Upper lobe of right lung (tissue), 1 donor: Measurements from ENCODE around the gene NGEF. TPM values are rescaled to one million over a fixed set of nuclear protein-coding genes. Genes with fewer than 3 reads are reported as not detected.
A peak's percentile ranks its signal among the peaks of the same experiment; 100 is the strongest.

ENCODE experiments used
- ATAC-seq: fragments of 200-7000 bp; cut with Tn5 transposase; one replicate; pipeline ENCODE4 v1.9.1; 2020; ENCODE audit warnings: mild to moderate bottlenecking, moderate library complexity
- DNase-seq: peaks from one replicate; pipeline ENCODE4 v3.0.0-alpha.2; 2020
- H3K27ac ChIP-seq: fragments of 200-600 bp; one replicate; pipeline ENCODE4 v1.8.0; 2022
- H3K27me3 ChIP-seq: fragments of 200-600 bp; one replicate; pipeline ENCODE4 v1.8.0; 2022; ENCODE audit warnings: mild to moderate bottlenecking
- H3K36me3 ChIP-seq: fragments of 200-600 bp; one replicate; pipeline ENCODE4 v1.8.0; 2022
- H3K4me1 ChIP-seq: fragments of 200-600 bp; one replicate; pipeline ENCODE4 v1.8.0; 2022
- H3K4me3 ChIP-seq: fragments of 200-600 bp; one replicate; pipeline ENCODE4 v1.8.0; 2022; ENCODE audit warnings: mild to moderate bottlenecking
- H3K9me3 ChIP-seq: fragments of 200-600 bp; one replicate; pipeline ENCODE4 v1.8.0; 2022
- intact Hi-C: fragments of 100-400 bp; cut with DNase I; formaldehyde crosslinking; loops from one replicate; pipeline ENCODE4 v1.11.0; 2022
- total RNA-seq: library from RNA; stranded (reverse); fragmentation: NEBNext Ultra II Directional; extraction: Animal tissue kit (Norgen Biotek cat#: 25700); gene quantifications from one replicate; pipeline ENCODE4 v1.2.1, GENCODE V29; 2021
- TF ChIP-seq, protein P1 (sequence below): fragments of 200-600 bp; IDR thresholded peaks from one replicate; pipeline ENCODE4 v1.8.0; 2022; ENCODE audit warnings: antibody characterized with exemption
- donor health status: DM: no; HTN: yes; CAD: no; lungs with severe emphysema.

The NGEF gene
- total RNA-seq, 1 donor from 2014 or later, result not detected

DNA sequence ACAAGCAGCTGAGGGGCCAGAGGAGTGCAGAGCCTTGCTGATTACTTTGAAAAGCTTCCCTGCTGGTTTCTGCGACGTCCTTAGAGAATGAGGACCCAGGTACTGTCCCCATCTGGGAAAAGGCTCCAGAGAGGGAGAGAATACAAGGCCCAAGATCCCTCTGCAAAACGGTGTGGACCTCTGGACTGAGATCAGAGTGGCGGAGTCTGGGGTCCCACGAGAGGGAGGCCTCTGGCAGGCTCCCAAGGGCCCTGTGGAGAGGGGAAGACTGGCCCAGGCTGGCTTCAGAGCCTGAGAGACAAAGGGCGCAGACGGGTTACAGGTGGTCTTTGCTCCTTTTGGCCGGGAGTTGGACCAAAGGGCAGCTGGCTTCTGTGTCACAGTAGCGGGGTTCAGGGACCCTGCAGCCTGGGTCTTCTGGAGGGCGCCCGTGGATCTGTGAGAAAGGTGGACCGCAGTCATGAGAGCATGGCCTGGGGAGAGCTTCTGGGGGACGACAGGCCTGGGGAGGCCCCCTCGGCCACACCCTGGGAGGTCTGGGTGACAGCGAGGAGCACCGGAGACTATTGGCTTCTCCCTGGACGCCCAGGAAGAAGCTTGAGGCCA is 142.2 kb downstream of the NGEF start:
- Histone ChIP-seq H3K27ac (no peak overlapping the region), H3K36me3 (no peaks in the 10 kb centered on the region), H3K4me3 (no peak overlapping the region), H3K27me3 (peaks cover 14% of the 10 kb centered on the region), H3K4me1 (peaks cover 3% of the 10 kb centered on the region), H3K9me3 (no peaks in the 10 kb centered on the region)
- peak; percentile 50 for DNase-seq
- TF ChIP-seq, protein P1, sequence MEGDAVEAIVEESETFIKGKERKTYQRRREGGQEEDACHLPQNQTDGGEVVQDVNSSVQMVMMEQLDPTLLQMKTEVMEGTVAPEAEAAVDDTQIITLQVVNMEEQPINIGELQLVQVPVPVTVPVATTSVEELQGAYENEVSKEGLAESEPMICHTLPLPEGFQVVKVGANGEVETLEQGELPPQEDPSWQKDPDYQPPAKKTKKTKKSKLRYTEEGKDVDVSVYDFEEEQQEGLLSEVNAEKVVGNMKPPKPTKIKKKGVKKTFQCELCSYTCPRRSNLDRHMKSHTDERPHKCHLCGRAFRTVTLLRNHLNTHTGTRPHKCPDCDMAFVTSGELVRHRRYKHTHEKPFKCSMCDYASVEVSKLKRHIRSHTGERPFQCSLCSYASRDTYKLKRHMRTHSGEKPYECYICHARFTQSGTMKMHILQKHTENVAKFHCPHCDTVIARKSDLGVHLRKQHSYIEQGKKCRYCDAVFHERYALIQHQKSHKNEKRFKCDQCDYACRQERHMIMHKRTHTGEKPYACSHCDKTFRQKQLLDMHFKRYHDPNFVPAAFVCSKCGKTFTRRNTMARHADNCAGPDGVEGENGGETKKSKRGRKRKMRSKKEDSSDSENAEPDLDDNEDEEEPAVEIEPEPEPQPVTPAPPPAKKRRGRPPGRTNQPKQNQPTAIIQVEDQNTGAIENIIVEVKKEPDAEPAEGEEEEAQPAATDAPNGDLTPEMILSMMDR, result no peak
- intact Hi-C loops, result no loop called here
- no peak for ATAC-seq

DNA sequence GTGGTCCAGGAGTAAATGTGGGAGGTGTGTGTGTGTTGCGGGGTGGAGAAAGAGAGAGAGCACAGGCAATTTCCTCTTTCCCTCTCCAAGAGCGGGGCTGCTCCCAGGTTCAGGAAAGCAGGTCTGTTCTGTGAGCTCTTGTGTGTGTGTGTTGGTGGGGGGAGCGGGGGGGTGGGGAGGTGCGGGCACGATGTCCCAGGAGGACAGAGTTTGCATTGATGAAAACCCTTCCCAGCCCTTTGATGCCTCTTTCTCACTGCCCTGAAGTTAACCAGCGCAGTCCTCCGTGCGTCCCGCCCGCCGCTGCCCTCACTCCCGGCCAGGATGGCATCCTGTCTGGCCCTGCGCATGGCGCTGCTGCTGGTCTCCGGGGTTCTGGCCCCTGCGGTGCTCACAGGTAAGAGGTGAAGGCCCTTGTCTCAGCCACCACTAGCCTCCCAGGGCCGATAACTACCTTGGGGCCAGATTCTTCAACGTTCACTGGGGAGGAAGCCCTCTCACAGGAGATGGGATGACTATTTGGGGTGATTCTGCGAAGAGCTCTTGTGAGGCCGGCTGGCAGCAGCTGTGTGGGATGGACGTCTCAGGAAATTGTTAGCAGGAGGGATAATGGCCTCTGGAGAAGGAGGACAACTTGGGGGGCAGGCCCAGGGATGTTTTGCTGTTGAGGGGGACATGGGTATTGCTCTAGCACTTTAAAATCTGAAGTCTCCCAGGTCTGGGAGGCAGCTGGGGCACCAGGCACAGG is 142.9 kb downstream of the NGEF start, which contains the start of gene SNORC:
Gene SNORC (plus strand): TSS at position 247 of the 748 bp plus-strand sequence. CDS start 78 bp downstream, at position 325.
- H3K27ac ChIP-seq, result no peak within 1 kb of the TSS
- H3K4me1 ChIP-seq, result no peaks in the 10 kb centered on the region
- no peak within 1 kb of the TSS for H3K4me3 ChIP-seq
- TF ChIP-seq, protein P1, result no peak
- peaks cover 7% of the 10 kb centered on the region for H3K27me3 ChIP-seq
- no peaks in the 10 kb centered on the region for H3K9me3 ChIP-seq
- ATAC-seq, result no peak
- peak; percentile 40 for DNase-seq
- H3K36me3 ChIP-seq, result no peaks in the 10 kb centered on the region
- intact Hi-C loops, result no loop called here

DNA sequence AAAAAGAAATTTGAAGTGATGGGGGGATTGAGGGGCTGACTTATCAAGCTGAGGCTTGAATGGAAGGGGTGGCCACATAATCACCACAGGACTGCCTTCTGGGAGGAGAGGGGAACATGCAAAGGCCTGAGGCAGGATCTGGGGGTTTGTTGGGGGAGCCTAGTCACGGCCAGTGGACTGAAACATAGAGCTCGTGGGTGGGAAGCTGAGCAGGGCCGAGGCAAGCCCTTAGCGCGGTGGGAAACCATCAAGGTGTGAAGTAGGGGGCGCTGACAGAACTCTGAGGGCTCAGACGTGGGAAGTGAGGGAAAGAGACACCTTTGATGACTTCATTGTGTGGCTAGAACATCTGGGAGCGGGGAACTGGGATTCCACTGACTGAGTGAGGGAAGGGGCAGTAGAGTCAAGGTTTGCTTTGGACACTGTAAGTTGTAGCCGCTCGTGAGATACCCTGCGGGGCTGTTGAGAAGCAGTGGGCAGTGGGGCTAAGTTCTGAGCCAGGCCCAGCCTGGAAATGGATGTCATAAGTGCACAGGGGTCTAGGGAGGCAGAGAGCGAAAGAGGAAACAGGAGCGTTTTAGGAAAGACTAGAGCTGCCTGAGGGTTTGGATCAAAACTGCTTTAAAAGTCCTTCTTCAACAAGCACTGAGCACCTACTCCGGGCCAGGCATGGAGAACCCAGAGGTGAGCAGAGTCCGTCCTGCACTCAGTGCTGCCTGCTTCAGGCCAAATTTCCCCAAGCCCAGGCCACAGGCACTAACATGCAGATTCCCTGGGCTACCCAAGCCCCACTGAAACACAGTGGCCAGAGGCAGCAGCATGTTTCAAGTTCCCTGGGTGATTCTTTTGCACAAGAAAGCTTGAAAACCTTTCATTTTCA is 143.7 kb downstream of the NGEF start:
- Histone ChIP-seq H3K27ac (no peak overlapping the region), H3K4me1 (no peaks in the 10 kb centered on the region), H3K27me3 (no peaks in the 10 kb centered on the region), H3K4me3 (no peak overlapping the region), H3K36me3 (no peaks in the 10 kb centered on the region), H3K9me3 (no peaks in the 10 kb centered on the region)
- intact Hi-C loops, result no loop called here
- ATAC-seq, result no peak
- DNase-seq, result no peak
- TF ChIP-seq, protein P1, result no peak

DNA sequence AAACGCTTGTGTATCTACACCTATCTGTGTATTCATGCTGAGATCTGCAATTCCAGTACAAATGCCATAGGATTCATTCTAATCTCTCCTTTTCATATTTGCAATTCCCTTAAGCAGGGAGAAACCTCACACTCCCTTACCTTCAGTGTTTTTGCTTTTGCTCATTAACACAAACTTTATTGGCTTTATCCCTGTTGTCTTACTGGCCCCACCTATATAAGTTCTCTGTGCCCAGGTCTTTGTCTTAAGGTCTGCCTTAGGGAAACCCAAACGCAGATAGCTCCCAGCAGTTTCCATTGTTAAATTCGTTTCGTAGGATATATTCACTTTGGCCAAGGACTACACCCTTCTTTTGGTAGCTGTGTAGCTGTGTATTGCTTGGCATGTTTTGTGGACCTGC is 147.0 kb downstream of the NGEF start:
- Histone ChIP-seq H3K9me3 (no peaks in the 10 kb centered on the region), H3K4me3 (no peak overlapping the region), H3K27me3 (no peaks in the 10 kb centered on the region), H3K36me3 (peaks cover 5% of the 10 kb centered on the region), H3K4me1 (no peaks in the 10 kb centered on the region), H3K27ac (no peak overlapping the region)
- TF ChIP-seq, protein P1, result no peak
- no peak for ATAC-seq
- intact Hi-C loops, result no loop called here
- DNase-seq, result no peak

DNA sequence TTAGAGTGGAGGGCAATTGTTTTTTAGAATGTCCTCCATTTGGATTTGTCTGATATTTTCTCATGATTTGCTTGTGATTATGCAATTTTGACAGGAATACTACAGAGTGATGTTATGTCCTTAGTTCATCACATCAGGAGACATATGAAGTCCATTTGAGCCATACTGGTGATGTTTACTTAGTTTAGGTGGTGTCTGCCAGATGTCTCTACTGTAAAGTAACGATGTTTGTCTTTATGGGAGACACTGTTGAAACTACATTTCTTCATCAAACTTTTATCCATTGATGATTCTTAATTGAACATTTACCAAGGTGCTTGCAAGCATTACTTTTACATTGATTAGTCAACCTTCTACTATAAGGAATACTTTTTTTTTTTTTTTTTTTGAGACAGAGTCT is 147.9 kb downstream of the NGEF start:
- peaks cover 8% of the 10 kb centered on the region for H3K36me3 ChIP-seq
- intact Hi-C loops, result no loop called here
- no peaks in the 10 kb centered on the region for H3K4me1 ChIP-seq
- TF ChIP-seq, protein P1, result no peak
- no peaks in the 10 kb centered on the region for H3K9me3 ChIP-seq
- no peak overlapping the region for H3K4me3 ChIP-seq
- H3K27ac ChIP-seq, result no peak overlapping the region
- no peaks in the 10 kb centered on the region for H3K27me3 ChIP-seq
- ATAC-seq, result no peak
- no peak for DNase-seq
